Adrenal gland (tissue), 12 donors: ENCODE results near the gene GMDS. TPM values are rescaled to one million over a fixed set of nuclear protein-coding genes. Genes with fewer than 3 reads are reported as not detected.

ENCODE experiments used
- DNase-seq, 7 donors: peaks; one replicate each; pipeline ENCODE4 v3.0.0-alpha.2; 2019 to 2020
- H3K27ac ChIP-seq, 5 donors: fragments of 200-600 bp; sonication (generic) in 4 of 5; 1 replicate in 3 of 5; 2 replicates in 2 of 5; pipeline versions ENCODE4 v1.5.1 to v1.8.0; 2016 to 2020; ENCODE audit warnings: mild to moderate bottlenecking in 1 of 5
- H3K27me3 ChIP-seq: fragments of 200-600 bp; 2 replicates; pipeline ENCODE4 v1.8.0; 2021
- H3K36me3 ChIP-seq, 2 donors: fragments of 200-600 bp; replicated peaks in 1 of 2; 1 replicate in 1 of 2; 2 replicates in 1 of 2; pipeline versions ENCODE4 v1.5.1 to v1.8.0; 2018 to 2022
- H3K4me1 ChIP-seq, 2 donors: fragments of 200-600 bp; replicated peaks in 1 of 2; 1 replicate in 1 of 2; 2 replicates in 1 of 2; pipeline versions ENCODE4 v1.5.1 to v1.8.0; 2018 to 2021
- H3K4me3 ChIP-seq, 4 donors: fragments of 200-600 bp; sonication (generic) in 3 of 4; one replicate each; pipeline ENCODE4 v1.5.1; 2016 to 2018
- H3K9me3 ChIP-seq, 3 donors: fragments of 200-600 bp; sonication (generic) in 1 of 3; replicated peaks in 1 of 3; 1 replicate in 2 of 3; 2 replicates in 1 of 3; pipeline versions ENCODE4 v1.5.1 to v1.8.0; 2016 to 2021
- POLR2A ChIP-seq, 2 donors: fragments of 450-650 bp; IDR thresholded peaks; one replicate each; pipeline ENCODE4 v1.6.1; 2017; ENCODE audit warnings: antibody characterized with exemption in 2 of 2, mild to moderate bottlenecking in 2 of 2, moderate library complexity in 1 of 2
- WGBS, 4 donors: extraction: QIAGEN DNeasy Blood & Tissue Kit in 2 of 4; methylation state at CpG; one replicate each; pipeline versions ENCODE4 v1.1.5 to v1.1.7; 2013 to 2017; 5-methylcytosine and 5-hydroxymethylcytosine counted together
- intact Hi-C, 2 donors: fragments of 100-400 bp; cut with DNase I; formaldehyde crosslinking; loops; one replicate each; pipeline versions ENCODE4 v1.14.1 to v1.15.0; 2022 to 2023
- polyA plus RNA-seq, 3 donors: library from polyadenylated mRNA; stranded (reverse); fragments of 200-250 nt in 2 of 3; fragments of 350-450 nt in 1 of 3; fragmentation: Illumina TruSeq in 1 of 3; extraction: RNeasy Lipid Tissue Mini Kit (QIAGEN cat#74804) in 1 of 3; gene quantifications; one replicate each; pipeline ENCODE4 v1.2.3, GENCODE V29; 2013 to 2014
- total RNA-seq, 9 donors: library from RNA; depleted of rRNA in 4 of 9; stranded (reverse); fragments of >200 nt in 4 of 9; fragments of 120-200 nt in 1 of 9; fragmentation: NEBNext Ultra II Directional in 1 of 9; extraction: Animal tissue kit (Norgen Biotek cat#: 25700) in 1 of 9; gene quantifications; one replicate each; pipeline versions ENCODE4 v1.1.0 to v1.2.4, GENCODE V29; 2013 to 2023
- TF ChIP-seq, protein P1 (sequence below), 6 experiments: fragments of 450-650 bp in 4 of 6; fragments of 200-600 bp in 2 of 6; sonication (generic) in 1 of 6; IDR thresholded peaks; 1 replicate in 5 of 6; 2 replicates in 1 of 6; pipeline versions ENCODE4 v1.5.1 to v1.8.0; 2016 to 2021; ENCODE audit warnings: antibody characterized with exemption in 6 of 6, mild to moderate bottlenecking in 2 of 6, moderate library complexity in 1 of 6
- donor health status: healthy with polysubstance abuse.
- donor health status: Bipolar disorder and iron deficiency.
- donor health status: DM: yes; HTN: yes; CAD: no.
- donor health status: DM: no; HTN: no; CAD: no.
- donor health status: DM: no; HTN: no; CAD: no.
- donor health status: DM: yes; HTN: yes; CAD: no.

GMDS gene
- total and polyA plus RNA-seq, 12 donors = 8.5 to 39.2 (median 15.2) TPM

DNA sequence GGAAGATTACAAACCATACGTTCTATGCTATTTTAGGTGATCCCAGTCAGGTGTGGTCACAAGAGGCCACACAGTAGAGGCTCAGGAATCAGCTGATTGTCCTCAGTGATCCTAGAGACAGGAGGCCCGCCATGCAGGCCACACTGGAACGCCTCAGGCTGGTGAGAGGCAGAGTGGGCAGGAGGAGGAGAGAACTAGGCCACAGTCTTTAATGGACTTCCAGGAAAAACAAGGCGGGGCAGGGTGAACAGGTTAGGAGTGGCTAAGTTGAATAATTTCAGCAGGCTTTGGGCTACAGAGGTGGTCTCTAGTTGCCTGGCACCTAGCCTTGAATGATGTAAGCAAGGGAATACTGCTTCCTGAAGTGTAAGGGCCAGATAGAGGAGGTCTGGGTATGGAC, 101.2 kb downstream of the GMDS start:
- Histone ChIP-seq H3K27me3 (no peaks in the 10 kb centered on the region), H3K4me1 (no peaks in the 10 kb centered on the region), H3K27ac (no peak overlapping the region), H3K9me3 (no peaks in the 10 kb centered on the region), H3K36me3 (no peaks in the 10 kb centered on the region), H3K4me3 (no peak overlapping the region)
- intact Hi-C loops = no loop called here
- no peak for DNase-seq
- 94 to 100% (median 95%) methylated on average over 4 of the region's 4 CpGs for WGBS, 4 donors
- TF ChIP-seq, protein P1, sequence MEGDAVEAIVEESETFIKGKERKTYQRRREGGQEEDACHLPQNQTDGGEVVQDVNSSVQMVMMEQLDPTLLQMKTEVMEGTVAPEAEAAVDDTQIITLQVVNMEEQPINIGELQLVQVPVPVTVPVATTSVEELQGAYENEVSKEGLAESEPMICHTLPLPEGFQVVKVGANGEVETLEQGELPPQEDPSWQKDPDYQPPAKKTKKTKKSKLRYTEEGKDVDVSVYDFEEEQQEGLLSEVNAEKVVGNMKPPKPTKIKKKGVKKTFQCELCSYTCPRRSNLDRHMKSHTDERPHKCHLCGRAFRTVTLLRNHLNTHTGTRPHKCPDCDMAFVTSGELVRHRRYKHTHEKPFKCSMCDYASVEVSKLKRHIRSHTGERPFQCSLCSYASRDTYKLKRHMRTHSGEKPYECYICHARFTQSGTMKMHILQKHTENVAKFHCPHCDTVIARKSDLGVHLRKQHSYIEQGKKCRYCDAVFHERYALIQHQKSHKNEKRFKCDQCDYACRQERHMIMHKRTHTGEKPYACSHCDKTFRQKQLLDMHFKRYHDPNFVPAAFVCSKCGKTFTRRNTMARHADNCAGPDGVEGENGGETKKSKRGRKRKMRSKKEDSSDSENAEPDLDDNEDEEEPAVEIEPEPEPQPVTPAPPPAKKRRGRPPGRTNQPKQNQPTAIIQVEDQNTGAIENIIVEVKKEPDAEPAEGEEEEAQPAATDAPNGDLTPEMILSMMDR (IDR thresholded peaks at IDR 0.05) = no peak
- no peak for TF ChIP-seq POLR2A (IDR thresholded peaks at IDR 0.05)

DNA sequence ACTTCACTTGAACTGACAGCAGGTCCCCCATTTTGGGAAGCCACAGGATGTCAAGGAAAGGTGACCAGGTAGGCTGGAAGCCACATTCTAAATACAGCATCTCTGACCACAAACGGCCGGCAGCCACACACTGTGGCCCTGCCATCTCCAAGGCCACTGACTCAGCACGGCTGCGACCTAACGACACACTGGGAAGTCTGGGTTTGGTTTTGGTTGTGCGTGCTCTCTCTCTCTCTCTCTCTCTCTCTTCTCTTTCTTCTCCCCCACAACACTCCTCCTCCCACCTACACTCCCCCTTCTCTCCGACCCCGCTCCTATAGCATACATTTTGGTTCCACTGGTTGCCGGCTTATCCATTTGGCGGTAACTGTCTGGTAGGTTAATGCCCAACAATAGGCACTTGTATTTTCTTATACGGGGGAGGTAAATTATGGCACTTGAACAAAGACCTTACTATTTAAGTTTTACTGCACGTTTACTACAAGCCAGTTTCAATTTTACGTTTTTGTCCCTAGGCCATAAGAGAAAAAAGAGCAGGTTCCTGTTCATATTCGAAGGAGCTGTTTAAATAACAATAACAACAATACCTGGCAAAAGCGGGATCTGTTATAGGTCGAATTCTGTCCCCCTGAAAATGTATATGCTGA, 103.6 kb downstream of the GMDS start:
- no peaks in the 10 kb centered on the region for H3K36me3 ChIP-seq
- no peaks in the 10 kb centered on the region for H3K4me1 ChIP-seq
- H3K27me3 ChIP-seq = no peaks in the 10 kb centered on the region
- 63 to 67% (median 63%) methylated on average over 16 of the region's 16 CpGs for WGBS, 4 donors
- no peak for TF ChIP-seq POLR2A (IDR thresholded peaks at IDR 0.05)
- TF ChIP-seq, protein P1 (IDR thresholded peaks at IDR 0.05) = no peak
- H3K4me3 ChIP-seq = no peak overlapping the region
- H3K9me3 ChIP-seq = no peaks in the 10 kb centered on the region
- intact Hi-C loops = no loop called here
- H3K27ac ChIP-seq = no peak overlapping the region
- peak in 5 of 7 donors; percentile 18 to 44 (median 25) for DNase-seq

DNA sequence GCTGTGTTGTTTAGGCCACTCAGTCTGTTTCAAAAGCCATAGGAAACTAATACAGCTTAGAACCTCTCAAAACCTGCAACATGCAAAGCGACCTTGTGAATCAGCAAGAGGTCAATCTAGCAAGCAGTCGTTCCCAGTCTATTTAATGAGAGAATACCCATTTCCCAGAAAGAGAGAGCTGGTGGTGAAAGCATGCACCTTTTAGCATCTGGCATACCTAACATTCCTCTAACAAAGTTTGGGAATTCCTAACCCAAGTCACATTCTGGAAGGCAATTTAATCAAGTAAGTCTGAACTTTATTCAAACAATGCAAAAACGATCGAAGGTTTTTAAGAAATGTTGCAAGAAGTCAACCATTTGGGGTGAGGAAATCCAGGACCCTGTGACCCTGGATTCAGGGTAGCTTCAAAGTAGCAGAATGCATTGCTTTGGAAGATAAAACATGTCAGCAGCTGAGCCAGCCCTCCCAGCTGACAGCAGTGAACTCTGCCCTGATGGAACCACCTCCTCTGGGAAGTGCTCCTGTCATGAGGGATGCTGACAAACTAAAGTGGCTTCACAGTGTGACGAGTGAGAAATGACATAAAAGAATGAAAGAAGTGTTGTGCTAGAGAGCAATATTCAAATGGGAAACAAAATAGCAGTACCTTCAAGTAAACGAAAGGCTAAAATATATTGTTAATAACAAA, 104.8 kb downstream of the GMDS start:
- 80 to 87% (median 84%) methylated on average over 6 of the region's 6 CpGs for WGBS, 4 donors

DNA sequence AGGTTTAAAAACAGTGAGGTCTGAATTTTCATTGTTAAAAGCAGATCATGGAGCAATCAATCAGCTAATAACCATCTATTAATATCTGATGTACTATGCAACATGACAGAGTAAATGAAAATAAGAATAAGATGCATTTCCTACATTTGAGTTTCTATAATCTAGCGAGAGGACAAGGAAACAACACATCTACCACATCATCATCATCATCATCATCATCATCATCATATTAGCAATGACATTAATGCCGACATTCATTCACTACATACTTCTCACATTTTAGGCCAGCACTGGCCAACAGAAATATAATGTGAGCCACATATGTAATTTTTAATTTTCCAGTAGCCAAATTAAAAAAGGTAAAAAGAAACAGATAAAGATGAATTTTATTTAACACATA, 110.0 kb downstream of the GMDS start:
- Histone ChIP-seq H3K9me3 (no peaks in the 10 kb centered on the region), H3K4me3 (no peak overlapping the region), H3K4me1 (peaks cover 0 to 18% of the 10 kb centered on the region in 2 donors), H3K27ac (no peak overlapping the region), H3K36me3 (no peaks in the 10 kb centered on the region), H3K27me3 (no peaks in the 10 kb centered on the region)
- no peak for DNase-seq
- 92 to 99% (median 98%) methylated on average over 2 of the region's 2 CpGs for WGBS, 4 donors
- intact Hi-C loops = no loop called here
- TF ChIP-seq POLR2A (IDR thresholded peaks at IDR 0.05) = no peak
- TF ChIP-seq, protein P1 (IDR thresholded peaks at IDR 0.05) = no peak

More for the DNA sequence above, 104.8 kb downstream of the GMDS start:
- H3K27me3 ChIP-seq = no peaks in the 10 kb centered on the region
- no peaks in the 10 kb centered on the region for H3K9me3 ChIP-seq
- H3K27ac ChIP-seq = no peak overlapping the region
- TF ChIP-seq, protein P1 (IDR thresholded peaks at IDR 0.05) = no peak
- no peak for TF ChIP-seq POLR2A (IDR thresholded peaks at IDR 0.05)
- no peak overlapping the region for H3K4me3 ChIP-seq
- intact Hi-C loops = no loop called here
- no peaks in the 10 kb centered on the region for H3K36me3 ChIP-seq
- H3K4me1 ChIP-seq = no peaks in the 10 kb centered on the region
- no peak for DNase-seq
